SIG-M5 treated with dmso at 0.1 percent for 504 hours (cell line): ENCODE data around the gene MYH15.

Experiments
- DNase-seq: peaks from one replicate; lab custom pipeline; 2025; ENCODE audit not compliant: unreplicated experiment; lab: John Stamatoyannopoulos, UW

MYH15 gene

GRCh38 chr3:108342837-108343486 lies 167.4 kb downstream of the MYH15 start:
- DNase-seq: no peak

DNA sequence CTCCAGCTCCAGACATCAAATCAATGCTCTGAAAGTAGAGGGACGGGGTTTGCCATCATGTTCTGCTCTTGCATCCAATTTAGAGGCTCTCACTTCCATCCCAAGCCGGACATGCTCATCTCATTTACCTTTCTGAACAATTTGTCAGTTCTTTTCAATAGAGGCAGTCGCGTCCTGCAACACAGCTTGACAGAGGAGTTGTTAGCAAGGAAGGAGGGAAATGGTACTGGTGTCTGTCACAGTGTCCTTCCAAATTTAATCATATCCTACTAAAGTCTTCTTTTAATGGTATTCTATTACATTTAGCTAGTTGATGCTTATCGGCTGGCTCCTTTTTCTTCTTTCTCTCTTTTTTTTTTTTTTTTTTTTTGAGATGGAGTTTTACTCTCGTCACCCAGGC lies 168.5 kb downstream of the MYH15 start:
- DNase-seq: no peak

DNA sequence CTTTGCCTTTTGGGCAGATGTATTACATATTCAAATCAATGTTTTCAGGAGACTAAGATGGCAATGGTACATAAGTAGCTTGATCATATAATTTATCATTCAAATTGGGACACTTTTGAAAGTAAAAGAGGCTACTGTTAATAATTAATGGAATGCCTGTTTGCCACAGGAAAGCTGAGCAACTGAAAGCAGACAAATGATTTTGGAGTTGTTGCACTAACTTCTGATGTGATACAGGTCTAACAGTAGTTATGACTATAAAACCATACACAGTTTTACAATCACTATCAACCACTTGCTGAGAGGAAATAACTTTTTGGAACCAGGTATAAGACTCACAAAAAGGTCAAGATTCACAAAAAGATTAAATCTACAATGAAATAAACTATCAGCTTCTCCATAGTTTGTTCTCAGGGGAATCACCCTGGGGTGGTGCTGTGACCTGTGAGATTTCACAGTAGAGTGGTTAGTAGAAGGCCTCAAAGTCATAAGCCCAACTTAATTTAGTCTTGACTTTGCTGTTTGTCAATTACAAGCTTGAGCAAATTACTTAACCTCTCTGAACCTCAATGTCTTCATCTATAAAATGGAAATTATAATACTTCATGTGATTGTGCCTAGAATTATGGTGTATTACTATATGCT lies 171.4 kb downstream of the MYH15 start:
- no peak for DNase-seq

DNA sequence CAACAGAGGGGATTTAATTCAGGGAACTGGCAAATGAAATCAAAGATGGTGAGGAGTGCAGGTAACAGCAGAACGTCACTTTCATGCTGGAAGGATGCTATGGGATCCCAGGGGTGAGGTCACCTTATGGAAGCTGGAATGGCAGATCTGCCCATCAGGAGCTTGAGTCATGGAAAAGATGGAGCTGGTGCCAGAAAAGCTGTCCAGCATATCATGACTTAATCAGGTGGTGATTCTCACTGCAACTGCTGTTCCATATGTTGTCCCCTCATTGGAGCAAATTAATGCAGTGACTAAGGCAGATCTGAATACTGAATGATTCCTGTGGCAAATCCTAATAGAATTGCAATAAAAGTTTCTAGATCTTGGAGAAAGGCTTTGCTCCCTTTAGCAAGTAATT lies 175.7 kb downstream of the MYH15 start:
- DNase-seq: no peak

DNA sequence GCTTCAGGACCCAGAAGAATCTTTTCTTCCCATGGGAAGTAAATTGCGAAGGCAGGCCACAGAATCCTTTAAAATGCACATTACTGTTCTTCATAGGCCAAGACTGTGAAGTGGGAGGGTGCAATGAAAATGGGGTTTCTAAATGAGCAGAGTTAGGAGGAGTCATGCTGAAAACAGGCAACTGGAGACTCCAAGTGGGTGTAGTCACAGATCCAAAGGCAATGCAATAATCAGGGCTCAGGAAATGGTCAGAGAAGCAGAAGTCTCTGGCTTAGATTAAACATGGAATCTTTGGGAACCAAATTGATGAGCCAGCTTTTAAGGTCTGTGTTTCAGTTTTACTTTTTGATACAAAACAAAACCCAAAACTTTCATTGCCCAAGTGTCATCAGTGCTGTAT lies 176.4 kb downstream of the MYH15 start:
- DNase-seq: no peak

DNA sequence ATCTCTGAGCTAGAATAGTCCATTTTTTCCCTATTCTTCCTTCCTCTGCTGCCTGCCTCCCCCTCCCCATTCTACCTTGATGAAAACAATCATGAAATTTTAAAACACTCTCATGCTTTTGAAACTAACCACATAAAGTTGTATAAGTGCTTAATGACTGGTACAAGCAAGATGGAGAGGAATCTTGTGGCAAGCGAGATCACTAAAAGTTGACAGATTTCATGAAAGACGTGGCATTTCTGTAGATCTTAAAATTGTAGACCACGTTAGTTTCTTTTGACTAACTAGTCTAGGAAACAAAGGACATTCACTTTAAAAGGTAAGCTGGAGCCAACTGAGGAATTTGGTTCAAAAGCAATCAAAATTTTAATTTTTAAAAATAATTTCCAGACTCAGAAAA lies 178.6 kb downstream of the MYH15 start:
- no peak for DNase-seq
